ENCODE results near the gene CCZ1B.
"Not testable (repeated sequence)": the region's sequence is repeated elsewhere in the genome, so short reads cannot be mapped to it uniquely, and the experiment has no call there.

GRCh38 chr7:6797218-6797617 lies 28.9 kb downstream of the CCZ1B start:
- TF ChIP-seq, protein P1, sequence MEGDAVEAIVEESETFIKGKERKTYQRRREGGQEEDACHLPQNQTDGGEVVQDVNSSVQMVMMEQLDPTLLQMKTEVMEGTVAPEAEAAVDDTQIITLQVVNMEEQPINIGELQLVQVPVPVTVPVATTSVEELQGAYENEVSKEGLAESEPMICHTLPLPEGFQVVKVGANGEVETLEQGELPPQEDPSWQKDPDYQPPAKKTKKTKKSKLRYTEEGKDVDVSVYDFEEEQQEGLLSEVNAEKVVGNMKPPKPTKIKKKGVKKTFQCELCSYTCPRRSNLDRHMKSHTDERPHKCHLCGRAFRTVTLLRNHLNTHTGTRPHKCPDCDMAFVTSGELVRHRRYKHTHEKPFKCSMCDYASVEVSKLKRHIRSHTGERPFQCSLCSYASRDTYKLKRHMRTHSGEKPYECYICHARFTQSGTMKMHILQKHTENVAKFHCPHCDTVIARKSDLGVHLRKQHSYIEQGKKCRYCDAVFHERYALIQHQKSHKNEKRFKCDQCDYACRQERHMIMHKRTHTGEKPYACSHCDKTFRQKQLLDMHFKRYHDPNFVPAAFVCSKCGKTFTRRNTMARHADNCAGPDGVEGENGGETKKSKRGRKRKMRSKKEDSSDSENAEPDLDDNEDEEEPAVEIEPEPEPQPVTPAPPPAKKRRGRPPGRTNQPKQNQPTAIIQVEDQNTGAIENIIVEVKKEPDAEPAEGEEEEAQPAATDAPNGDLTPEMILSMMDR (IDR thresholded peaks at IDR 0.05): not testable (repeated sequence)
- TF ChIP-seq POLR2A, EP300 (IDR thresholded peaks at IDR 0.05): not testable (repeated sequence)
